NT2/D1 (cell line): ENCODE results near the gene SUSD2.

Experiments
- SUZ12 ChIP-seq: IDR thresholded peaks from 2 replicates; pipeline ENCODE4 v1.6.1; 2011; ENCODE audit not compliant: insufficient read length, insufficient read depth; ENCODE audit errors: extremely low read depth
- YY1 ChIP-seq: IDR thresholded peaks from 2 replicates; pipeline ENCODE4 v1.6.1; 2011; ENCODE audit not compliant: insufficient read length, insufficient read depth
- ZNF274 ChIP-seq: IDR thresholded peaks from 2 replicates; pipeline ENCODE4 v1.6.1; 2011; ENCODE audit warnings: mild to moderate bottlenecking, low read depth, low read length

- TF ChIP-seq SUZ12 (no peak), YY1 (no peak), ZNF274 (no peak)
These were observed 51.4 kb downstream of the SUSD2 start for GRCh38 chr22:24232725-24233124.
